SU-DHL-6 (cell line): ENCODE measurements around the gene PNMA8B.
"Not testable (repeated sequence)": the region's sequence is repeated elsewhere in the genome, so short reads cannot be mapped to it uniquely, and the experiment has no call there.

Experiments
- H2AFZ ChIP-seq: fragments of 200-600 bp; sonication (generic); 2 replicates; pipeline ENCODE4 v1.6.1; 2014; ENCODE audit warnings: low read depth, mild to moderate bottlenecking, moderate library complexity, mixed read lengths, antibody characterized with exemption, low read length; ENCODE audit not compliant: severe bottlenecking
- H3F3A ChIP-seq: fragments of 200-600 bp; shearing (Covaris generic); 2 replicates; pipeline ENCODE4 v1.6.0; 2016; ENCODE audit warnings: antibody characterized with exemption, mild to moderate bottlenecking; ENCODE audit not compliant: insufficient read depth
- H3K27ac ChIP-seq: fragments of 200-600 bp; sonication (generic); 2 replicates; pipeline ENCODE4 v1.5.1; 2016; ENCODE audit warnings: low read depth, mild to moderate bottlenecking, low read length, moderate library complexity, mixed read lengths
- H3K27me3 ChIP-seq: fragments of 200-600 bp; sonication (generic), shearing (Covaris generic); 2 replicates; pipeline ENCODE4 v1.6.0; 2014; ENCODE audit warnings: mild to moderate bottlenecking, low read length
- H3K36me3 ChIP-seq: fragments of 200-600 bp; sonication (generic); 2 replicates; pipeline ENCODE4 v1.6.1; 2014; ENCODE audit warnings: mild to moderate bottlenecking, low read length, mixed read lengths
- H3K4me2 ChIP-seq: fragments of 300-600, 200-600 bp; shearing (Covaris generic), sonication (generic); 2 replicates; pipeline ENCODE4 v1.6.0; 2014; ENCODE audit warnings: low read length, low read depth, mild to moderate bottlenecking; ENCODE audit not compliant: poor library complexity, severe bottlenecking
- H3K4me3 ChIP-seq: fragments of 200-600 bp; sonication (generic); 2 replicates; pipeline ENCODE4 v1.5.1; 2014; ENCODE audit warnings: antibody characterized with exemption, low read length, mild to moderate bottlenecking, mixed read lengths; ENCODE audit not compliant: insufficient read depth, poor library complexity, severe bottlenecking
- H3K79me2 ChIP-seq: fragments of 200-600 bp; sonication (generic); 2 replicates; pipeline ENCODE4 v1.6.1; 2014; ENCODE audit warnings: mild to moderate bottlenecking, low read length, moderate library complexity; ENCODE audit not compliant: insufficient read depth
- H3K9ac ChIP-seq: fragments of 200-600 bp; sonication (generic); 2 replicates; pipeline ENCODE4 v1.7.0; 2014; ENCODE audit warnings: mild to moderate bottlenecking, low read length
- H3K9me2 ChIP-seq: fragments of 200-600 bp; sonication (generic); replicated peaks from 2 replicates; pipeline ENCODE4 v1.6.1; 2014; ENCODE audit warnings: low read length; ENCODE audit not compliant: insufficient read depth
- H3K9me3 ChIP-seq: fragments of 200-600 bp; sonication (generic); 2 replicates; pipeline ENCODE4 v1.6.1; 2014; ENCODE audit warnings: low read length, mixed read lengths; ENCODE audit not compliant: insufficient read depth
- H4K20me1 ChIP-seq: fragments of 200-600 bp; sonication (generic); 2 replicates; pipeline ENCODE4 v1.6.1; 2014; ENCODE audit warnings: low read depth, mild to moderate bottlenecking, antibody characterized with exemption, low read length, moderate library complexity, mixed read lengths
- CTCF ChIP-seq: fragments of 200-600 bp; sonication (generic); IDR thresholded peaks from one replicate; pipeline ENCODE4 v1.5.1; 2017; ENCODE audit warnings: antibody characterized with exemption, mild to moderate bottlenecking, low read length, moderate library complexity; ENCODE audit not compliant: insufficient read depth, poor library complexity, severe bottlenecking
- EZH2phosphoT487 ChIP-seq: fragments of 200-600 bp; sonication (generic), shearing (Covaris generic); conservative IDR thresholded peaks from 2 replicates; pipeline ENCODE4 v1.6.1; 2018; ENCODE audit warnings: mild to moderate bottlenecking, antibody characterized with exemption, low read length, moderate library complexity, mixed read lengths

Gene PNMA8B

GRCh38 chr19:46528601-46529590, 33.2 kb upstream of the PNMA8B start:
- H3K9ac ChIP-seq = no peak overlapping the region
- no peaks in the 10 kb centered on the region for H3K27me3 ChIP-seq
- H3K4me3 ChIP-seq = no peak overlapping the region
- no peaks in the 10 kb centered on the region for H3K9me3 ChIP-seq
- H3K4me2 ChIP-seq = no peak overlapping the region
- no peak overlapping the region for H3K27ac ChIP-seq
- no peaks in the 10 kb centered on the region for H3F3A ChIP-seq
- H4K20me1 ChIP-seq = no peaks in the 10 kb centered on the region
- H3K79me2 ChIP-seq = no peaks in the 10 kb centered on the region
- no peak for TF ChIP-seq EZH2phosphoT487
- no peak for TF ChIP-seq CTCF
- no peaks in the 10 kb centered on the region for H3K9me2 ChIP-seq
- H3K36me3 ChIP-seq = no peaks in the 10 kb centered on the region
- H2AFZ ChIP-seq = no peak overlapping the region

- not testable (repeated sequence) for H4K20me1 ChIP-seq, H3K27ac ChIP-seq, H3K9me2 ChIP-seq, H3K4me2 ChIP-seq, H3K9ac ChIP-seq, H2AFZ ChIP-seq, H3F3A ChIP-seq, H3K9me3 ChIP-seq, H3K4me3 ChIP-seq, H3K36me3 ChIP-seq, H3K79me2 ChIP-seq, H3K27me3 ChIP-seq
Measured at GRCh38 chr19:46526801-46527200, 31.1 kb upstream of the PNMA8B start.

- Histone ChIP-seq H3K9ac (no peak overlapping the region), H3K9me3 (no peaks in the 10 kb centered on the region), H3K27ac (no peak overlapping the region), H3K27me3 (no peaks in the 10 kb centered on the region), H3K9me2 (no peaks in the 10 kb centered on the region), H4K20me1 (no peaks in the 10 kb centered on the region), H3K79me2 (no peaks in the 10 kb centered on the region), H3K4me3 (no peak overlapping the region), H2AFZ (no peak overlapping the region), H3K36me3 (no peaks in the 10 kb centered on the region), H3K4me2 (no peak overlapping the region), H3F3A (no peaks in the 10 kb centered on the region)
- TF ChIP-seq CTCF = no peak
- TF ChIP-seq EZH2phosphoT487 = no peak
Measured at GRCh38 chr19:46524308-46524707, 28.6 kb upstream of the PNMA8B start.

GRCh38 chr19:46522988-46523387, 27.3 kb upstream of the PNMA8B start:
- H3K4me3 ChIP-seq, H3K9me3 ChIP-seq, H3K79me2 ChIP-seq, H3K9me2 ChIP-seq, H3K9ac ChIP-seq, H3K4me2 ChIP-seq, H3K27ac ChIP-seq, H3K36me3 ChIP-seq, H2AFZ ChIP-seq, H3K27me3 ChIP-seq, H4K20me1 ChIP-seq, H3F3A ChIP-seq: not testable (repeated sequence)
